ENCODE data around the gene OPRD1. TPM values are rescaled to one million over a fixed set of nuclear protein-coding genes. Genes with fewer than 3 reads are reported as not detected.
"Not testable (repeated sequence)": the region's sequence is repeated elsewhere in the genome, so short reads cannot be mapped to it uniquely, and the experiment has no call there.

OPRD1 gene
- total RNA-seq, 1 experiment from 2014 or later = not detected

GRCh38 chr1:28836421-28836956 lies 24.5 kb downstream of the OPRD1 start:
- DNase-seq = no peak
- Histone ChIP-seq H4K20me1 (ENCODE audit: insufficient read depth, low read depth, low read length) (no peaks in the 10 kb centered on the region), H3K9me3 (ENCODE audit: low read length) (no peaks in the 10 kb centered on the region)

GRCh38 chr1:28840928-28841544 lies 29.1 kb downstream of the OPRD1 start:
- no peak overlapping the region for H2AFZ ChIP-seq (ENCODE audit: low read length)
- no peak overlapping the region for H3K4me3 ChIP-seq (ENCODE audit: low read length)
- DNase-seq = no peak
- H3K27ac ChIP-seq (ENCODE audit: low read length) = no peak overlapping the region
- H3K9me3 ChIP-seq (ENCODE audit: low read length) = no peaks in the 10 kb centered on the region
- H3K4me1 ChIP-seq (ENCODE audit: low read length) = 0 out of 2 replicates have a peak, but pooled peaks cover 4% of the 10 kb centered on the region
- no peak overlapping the region for H3K9ac ChIP-seq (ENCODE audit: low read length)
- H4K20me1 ChIP-seq (ENCODE audit: insufficient read depth, low read depth, low read length) = no peaks in the 10 kb centered on the region
- no peaks in the 10 kb centered on the region for H3K36me3 ChIP-seq (ENCODE audit: insufficient read depth, low read length)
- no peaks in the 10 kb centered on the region for H3K9me2 ChIP-seq (replicated peaks; ENCODE audit: insufficient read depth, low read length)
- H3K79me2 ChIP-seq (ENCODE audit: low read length) = no peaks in the 10 kb centered on the region
- H3K4me2 ChIP-seq (ENCODE audit: low read depth, low read length, poor library complexity, severe bottlenecking) = no peak overlapping the region
- H3K27me3 ChIP-seq (ENCODE audit: low read length) = no peaks in the 10 kb centered on the region; the same call in 1 of the 2 replicates

More at GRCh38 chr1:28836421-28836956, 24.5 kb downstream of the OPRD1 start:
- Histone ChIP-seq H3K4me3 (ENCODE audit: low read length) (no peak overlapping the region), H2AFZ (ENCODE audit: low read length) (no peak overlapping the region), H3K4me1 (ENCODE audit: low read length) (no peaks in the 10 kb centered on the region), H3K36me3 (ENCODE audit: insufficient read depth, low read length) (no peaks in the 10 kb centered on the region), H3K9ac (ENCODE audit: low read length) (no peak overlapping the region), H3K27me3 (ENCODE audit: low read length) (no peaks in the 10 kb centered on the region; the same call in 1 of the 2 replicates), H3K4me2 (ENCODE audit: low read depth, low read length, poor library complexity, severe bottlenecking) (no peak overlapping the region), H3K9me2 (replicated peaks; ENCODE audit: insufficient read depth, low read length) (no peaks in the 10 kb centered on the region), H3K27ac (ENCODE audit: low read length) (no peak overlapping the region), H3K79me2 (ENCODE audit: low read length) (no peaks in the 10 kb centered on the region)

GRCh38 chr1:28845786-28846543 lies 34.0 kb downstream of the OPRD1 start:
- no peaks in the 10 kb centered on the region for H3K27me3 ChIP-seq (ENCODE audit: low read length)
- no peaks in the 10 kb centered on the region for H3K9me3 ChIP-seq (ENCODE audit: low read length)
- H3K4me1 ChIP-seq (ENCODE audit: low read length) = 0 out of 2 replicates have a peak, but pooled peaks cover 4% of the 10 kb centered on the region
- H3K36me3 ChIP-seq (ENCODE audit: insufficient read depth, low read length) = no peaks in the 10 kb centered on the region
- peak; percentile 67 for DNase-seq
- H2AFZ ChIP-seq (ENCODE audit: low read length) = peak overlapping the region; percentile 38; the same call in 1 of the 2 replicates
- no peaks in the 10 kb centered on the region for H3K9me2 ChIP-seq (replicated peaks; ENCODE audit: insufficient read depth, low read length)
- H4K20me1 ChIP-seq (ENCODE audit: insufficient read depth, low read depth, low read length) = no peaks in the 10 kb centered on the region
- no peak overlapping the region for H3K4me2 ChIP-seq (ENCODE audit: low read depth, low read length, poor library complexity, severe bottlenecking)
- no peaks in the 10 kb centered on the region for H3K79me2 ChIP-seq (ENCODE audit: low read length)
- H3K9ac ChIP-seq (ENCODE audit: low read length) = no peak overlapping the region
- H3K4me3 ChIP-seq (ENCODE audit: low read length) = no peak overlapping the region
- no peak overlapping the region for H3K27ac ChIP-seq (ENCODE audit: low read length)

GRCh38 chr1:28847207-28847606 lies 35.2 kb downstream of the OPRD1 start:
- DNase-seq; H3K36me3 ChIP-seq (ENCODE audit: insufficient read depth, low read length); H2AFZ ChIP-seq (ENCODE audit: low read length); H3K4me2 ChIP-seq (ENCODE audit: low read depth, low read length, poor library complexity, severe bottlenecking); H3K27ac ChIP-seq (ENCODE audit: low read length); H4K20me1 ChIP-seq (ENCODE audit: insufficient read depth, low read depth, low read length); H3K9me3 ChIP-seq (ENCODE audit: low read length); H3K9ac ChIP-seq (ENCODE audit: low read length); H3K4me1 ChIP-seq (ENCODE audit: low read length); H3K79me2 ChIP-seq (ENCODE audit: low read length); H3K4me3 ChIP-seq (ENCODE audit: low read length); H3K27me3 ChIP-seq (ENCODE audit: low read length); H3K9me2 ChIP-seq (replicated peaks; ENCODE audit: insufficient read depth, low read length): not testable (repeated sequence)

GRCh38 chr1:28848416-28848815 lies 36.4 kb downstream of the OPRD1 start:
- Histone ChIP-seq H3K79me2 (ENCODE audit: low read length) (no peaks in the 10 kb centered on the region), H3K4me2 (ENCODE audit: low read depth, low read length, poor library complexity, severe bottlenecking) (no peak overlapping the region)
- no peak for DNase-seq

GRCh38 chr1:28853093-28853742 lies 41.2 kb downstream of the OPRD1 start:
- H3K9me2 ChIP-seq (replicated peaks; ENCODE audit: insufficient read depth, low read length) = no peaks in the 10 kb centered on the region
- H2AFZ ChIP-seq (ENCODE audit: low read length) = no peak overlapping the region
- no peak for DNase-seq
- no peaks in the 10 kb centered on the region for H3K79me2 ChIP-seq (ENCODE audit: low read length)
- H3K4me1 ChIP-seq (ENCODE audit: low read length) = no peaks in the 10 kb centered on the region
- no peaks in the 10 kb centered on the region for H3K36me3 ChIP-seq (ENCODE audit: insufficient read depth, low read length)
- no peaks in the 10 kb centered on the region for H3K27me3 ChIP-seq (ENCODE audit: low read length)
- no peak overlapping the region for H3K27ac ChIP-seq (ENCODE audit: low read length)
- no peak overlapping the region for H3K4me2 ChIP-seq (ENCODE audit: low read depth, low read length, poor library complexity, severe bottlenecking)
- no peaks in the 10 kb centered on the region for H3K9me3 ChIP-seq (ENCODE audit: low read length)
- no peaks in the 10 kb centered on the region for H4K20me1 ChIP-seq (ENCODE audit: insufficient read depth, low read depth, low read length)
- H3K9ac ChIP-seq (ENCODE audit: low read length) = no peak overlapping the region
- no peak overlapping the region for H3K4me3 ChIP-seq (ENCODE audit: low read length)

More at GRCh38 chr1:28848416-28848815, 36.4 kb downstream of the OPRD1 start:
- Histone ChIP-seq H3K27ac (ENCODE audit: low read length) (no peak overlapping the region), H3K4me3 (ENCODE audit: low read length) (no peak overlapping the region), H3K9me2 (replicated peaks; ENCODE audit: insufficient read depth, low read length) (no peaks in the 10 kb centered on the region), H2AFZ (ENCODE audit: low read length) (no peak overlapping the region), H3K36me3 (ENCODE audit: insufficient read depth, low read length) (no peaks in the 10 kb centered on the region), H3K9ac (ENCODE audit: low read length) (no peak overlapping the region), H4K20me1 (ENCODE audit: insufficient read depth, low read depth, low read length) (no peaks in the 10 kb centered on the region), H3K27me3 (ENCODE audit: low read length) (no peaks in the 10 kb centered on the region), H3K4me1 (ENCODE audit: low read length) (0 out of 2 replicates have a peak, but pooled peaks cover 4% of the 10 kb centered on the region), H3K9me3 (ENCODE audit: low read length) (no peaks in the 10 kb centered on the region)

- H3K4me1 ChIP-seq (ENCODE audit: low read length); H3K27me3 ChIP-seq (ENCODE audit: low read length); H3K9ac ChIP-seq (ENCODE audit: low read length); H3K9me2 ChIP-seq (replicated peaks; ENCODE audit: insufficient read depth, low read length); H3K9me3 ChIP-seq (ENCODE audit: low read length); DNase-seq; H2AFZ ChIP-seq (ENCODE audit: low read length); H3K79me2 ChIP-seq (ENCODE audit: low read length); H3K27ac ChIP-seq (ENCODE audit: low read length); H3K4me3 ChIP-seq (ENCODE audit: low read length); H3K36me3 ChIP-seq (ENCODE audit: insufficient read depth, low read length); H4K20me1 ChIP-seq (ENCODE audit: insufficient read depth, low read depth, low read length); H3K4me2 ChIP-seq (ENCODE audit: low read depth, low read length, poor library complexity, severe bottlenecking): not testable (repeated sequence)
Measured at GRCh38 chr1:28854406-28854805, 42.4 kb downstream of the OPRD1 start.

- Histone ChIP-seq H3K36me3 (ENCODE audit: insufficient read depth, low read length) (no peaks in the 10 kb centered on the region), H3K9me2 (replicated peaks; ENCODE audit: insufficient read depth, low read length) (no peaks in the 10 kb centered on the region), H3K27ac (ENCODE audit: low read length) (no peak overlapping the region), H3K4me1 (ENCODE audit: low read length) (no peaks in the 10 kb centered on the region), H3K4me3 (ENCODE audit: low read length) (no peak overlapping the region), H3K9ac (ENCODE audit: low read length) (no peak overlapping the region), H3K4me2 (ENCODE audit: low read depth, low read length, poor library complexity, severe bottlenecking) (no peak overlapping the region), H3K79me2 (ENCODE audit: low read length) (no peaks in the 10 kb centered on the region), H3K9me3 (ENCODE audit: low read length) (no peaks in the 10 kb centered on the region), H4K20me1 (ENCODE audit: insufficient read depth, low read depth, low read length) (no peaks in the 10 kb centered on the region), H2AFZ (ENCODE audit: low read length) (no peak overlapping the region), H3K27me3 (ENCODE audit: low read length) (no peaks in the 10 kb centered on the region)
- DNase-seq = no peak
Measured at GRCh38 chr1:28855046-28855445, 43.1 kb downstream of the OPRD1 start.
